ENCODE data around the gene FATE1.

DNA sequence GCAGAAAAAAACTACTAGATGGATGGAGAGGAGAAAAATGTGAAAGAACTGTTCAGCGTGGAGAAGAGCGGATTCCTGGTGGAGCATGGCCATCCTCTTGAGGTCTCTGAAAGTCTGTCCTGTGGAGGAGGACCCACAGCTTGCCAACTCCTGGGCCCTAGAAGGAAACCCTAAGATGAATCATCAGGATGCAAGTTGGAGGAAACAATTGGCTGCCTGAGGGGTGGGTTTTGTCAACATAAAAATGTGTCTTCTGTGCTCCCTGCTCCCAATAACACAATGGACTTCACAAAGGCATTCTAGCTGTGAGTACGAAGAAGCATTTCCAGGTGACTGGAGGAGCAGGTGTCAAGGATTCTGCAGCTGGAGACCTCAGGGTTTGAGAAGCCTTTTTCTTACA is 55.9 kb downstream of the FATE1 start:
- TF ChIP-seq, protein P1, sequence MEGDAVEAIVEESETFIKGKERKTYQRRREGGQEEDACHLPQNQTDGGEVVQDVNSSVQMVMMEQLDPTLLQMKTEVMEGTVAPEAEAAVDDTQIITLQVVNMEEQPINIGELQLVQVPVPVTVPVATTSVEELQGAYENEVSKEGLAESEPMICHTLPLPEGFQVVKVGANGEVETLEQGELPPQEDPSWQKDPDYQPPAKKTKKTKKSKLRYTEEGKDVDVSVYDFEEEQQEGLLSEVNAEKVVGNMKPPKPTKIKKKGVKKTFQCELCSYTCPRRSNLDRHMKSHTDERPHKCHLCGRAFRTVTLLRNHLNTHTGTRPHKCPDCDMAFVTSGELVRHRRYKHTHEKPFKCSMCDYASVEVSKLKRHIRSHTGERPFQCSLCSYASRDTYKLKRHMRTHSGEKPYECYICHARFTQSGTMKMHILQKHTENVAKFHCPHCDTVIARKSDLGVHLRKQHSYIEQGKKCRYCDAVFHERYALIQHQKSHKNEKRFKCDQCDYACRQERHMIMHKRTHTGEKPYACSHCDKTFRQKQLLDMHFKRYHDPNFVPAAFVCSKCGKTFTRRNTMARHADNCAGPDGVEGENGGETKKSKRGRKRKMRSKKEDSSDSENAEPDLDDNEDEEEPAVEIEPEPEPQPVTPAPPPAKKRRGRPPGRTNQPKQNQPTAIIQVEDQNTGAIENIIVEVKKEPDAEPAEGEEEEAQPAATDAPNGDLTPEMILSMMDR (CRISPR knock-in tag; IDR thresholded peaks at IDR 0.05): no peak
- TF ChIP-seq TP53 (CRISPR knock-in tag; conservative IDR thresholded peaks at IDR 0.05) (no peak), NFE2L1 (CRISPR knock-in tag; IDR thresholded peaks at IDR 0.05; ENCODE audit: borderline replicate concordance) (no peak), AHR (CRISPR knock-in tag; IDR thresholded peaks at IDR 0.05) (no peak), EZH2 (conservative IDR thresholded peaks at IDR 0.05; ENCODE audit: low read depth, low read length) (no peak), TAF1 (CRISPR knock-in tag; IDR thresholded peaks at IDR 0.05) (no peak), ZFP1 (CRISPR knock-in tag; IDR thresholded peaks at IDR 0.05) (no peak)
- TF ChIP-seq, protein P2, sequence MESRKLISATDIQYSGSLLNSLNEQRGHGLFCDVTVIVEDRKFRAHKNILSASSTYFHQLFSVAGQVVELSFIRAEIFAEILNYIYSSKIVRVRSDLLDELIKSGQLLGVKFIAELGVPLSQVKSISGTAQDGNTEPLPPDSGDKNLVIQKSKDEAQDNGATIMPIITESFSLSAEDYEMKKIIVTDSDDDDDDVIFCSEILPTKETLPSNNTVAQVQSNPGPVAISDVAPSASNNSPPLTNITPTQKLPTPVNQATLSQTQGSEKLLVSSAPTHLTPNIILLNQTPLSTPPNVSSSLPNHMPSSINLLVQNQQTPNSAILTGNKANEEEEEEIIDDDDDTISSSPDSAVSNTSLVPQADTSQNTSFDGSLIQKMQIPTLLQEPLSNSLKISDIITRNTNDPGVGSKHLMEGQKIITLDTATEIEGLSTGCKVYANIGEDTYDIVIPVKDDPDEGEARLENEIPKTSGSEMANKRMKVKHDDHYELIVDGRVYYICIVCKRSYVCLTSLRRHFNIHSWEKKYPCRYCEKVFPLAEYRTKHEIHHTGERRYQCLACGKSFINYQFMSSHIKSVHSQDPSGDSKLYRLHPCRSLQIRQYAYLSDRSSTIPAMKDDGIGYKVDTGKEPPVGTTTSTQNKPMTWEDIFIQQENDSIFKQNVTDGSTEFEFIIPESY (CRISPR knock-in tag; IDR thresholded peaks at IDR 0.05): no peak
